RPMI7951 (cell line): ENCODE results near the gene DYSF. TPM values are rescaled to one million over a fixed set of nuclear protein-coding genes. Genes with fewer than 3 reads are reported as not detected.

Source experiments
- DNase-seq: peaks from one replicate; pipeline ENCODE4 v3.0.0-alpha.2; 2012; ENCODE audit warnings: low read depth
- total RNA-seq: library from RNA; depleted of rRNA; stranded (reverse); fragments of >200 nt; shearing (Covaris generic); gene quantifications from 2 replicates; pipeline ENCODE4 v1.2.3, GENCODE V29; 2014; rRNA removed

The DYSF gene
- total RNA-seq, 1 experiment from 2014 or later, result 1.2 TPM

DNA sequence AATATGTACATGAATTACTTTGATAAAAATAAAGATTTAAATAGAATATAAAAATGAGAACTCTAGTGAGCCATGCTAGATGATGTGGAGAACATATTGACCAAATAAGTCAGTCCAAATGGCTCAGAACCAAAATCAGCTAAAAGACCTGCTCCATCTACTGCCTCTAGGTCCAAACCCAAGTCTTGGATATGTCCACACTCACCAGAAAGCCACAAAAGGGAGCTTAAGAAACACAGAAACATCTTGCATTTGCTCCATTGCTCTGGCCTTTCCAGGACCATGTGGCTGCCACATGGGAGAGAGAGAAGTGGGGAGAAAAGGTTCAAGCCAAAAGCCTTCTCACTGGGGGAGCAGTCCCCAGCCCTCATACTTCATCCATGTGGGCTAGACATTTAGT lies 272.5 kb downstream of the DYSF start:
- peak; percentile 28 for DNase-seq

DNA sequence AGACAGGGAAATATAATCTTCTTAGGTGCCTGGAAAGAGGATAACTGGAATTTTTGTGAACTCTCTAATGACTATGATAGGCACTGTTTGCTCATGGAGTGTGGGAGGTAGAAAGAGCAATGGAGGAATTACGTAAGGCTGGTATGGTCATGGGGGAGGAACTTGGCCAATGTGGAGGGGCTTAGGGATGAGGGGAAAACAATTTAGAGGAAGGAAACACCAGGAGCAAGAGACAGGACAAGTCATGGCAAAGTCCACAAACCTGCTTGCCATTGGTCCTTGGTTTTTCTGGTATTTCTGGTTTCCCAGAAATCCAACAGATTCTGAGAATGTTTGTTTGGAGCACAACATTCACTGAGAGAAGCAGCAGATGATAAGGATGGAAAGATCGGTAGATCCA lies 274.2 kb downstream of the DYSF start:
- no peak for DNase-seq

DNA sequence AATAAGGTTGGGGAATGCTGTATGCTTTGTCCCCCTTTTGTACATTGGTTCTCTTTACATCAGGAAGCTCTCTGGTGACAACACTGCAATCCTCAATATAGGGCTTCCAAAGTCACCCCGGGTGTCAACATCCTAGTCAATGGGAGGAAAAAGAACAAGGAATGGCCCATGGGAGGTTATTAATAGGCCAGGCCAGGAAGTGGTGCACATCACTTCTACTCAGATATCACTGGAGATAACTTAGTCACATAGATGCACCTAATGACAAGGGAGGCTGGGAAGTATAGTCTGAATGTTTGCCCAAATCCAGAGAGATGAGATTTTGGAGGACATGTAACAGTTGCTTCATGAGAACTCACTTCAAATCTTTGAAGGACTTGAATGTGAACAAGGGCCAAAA lies 274.7 kb downstream of the DYSF start:
- no peak for DNase-seq

DNA sequence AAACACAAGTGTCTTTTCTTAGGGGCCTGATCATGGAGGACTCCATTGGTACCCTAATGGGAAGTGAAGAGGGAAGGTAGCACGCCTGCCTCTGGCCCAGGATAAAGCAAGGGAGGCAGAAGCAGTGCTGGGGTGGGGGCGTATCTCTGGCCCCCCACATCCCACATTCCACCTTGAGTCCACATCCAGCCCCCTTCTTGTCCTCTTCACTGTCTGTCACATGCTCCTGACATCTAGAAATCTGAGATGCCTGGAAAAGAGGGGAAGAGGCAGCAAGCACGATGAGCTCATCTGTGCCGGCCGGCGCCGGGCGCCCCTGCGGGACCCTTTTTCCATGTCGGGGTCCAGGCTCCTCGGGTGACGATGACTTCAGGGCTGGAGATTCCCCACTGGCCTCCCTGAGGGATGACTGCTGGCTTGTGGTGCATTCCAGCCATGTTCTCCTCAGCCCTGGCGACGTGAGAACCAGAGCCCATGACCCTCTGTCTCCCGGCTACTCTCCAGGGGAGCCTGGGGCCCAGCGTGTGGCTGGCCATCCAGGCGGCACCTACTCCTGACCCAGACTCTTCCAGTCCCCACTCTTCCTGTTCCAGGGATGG lies 277.5 kb downstream of the DYSF start:
- no peak for DNase-seq

DNA sequence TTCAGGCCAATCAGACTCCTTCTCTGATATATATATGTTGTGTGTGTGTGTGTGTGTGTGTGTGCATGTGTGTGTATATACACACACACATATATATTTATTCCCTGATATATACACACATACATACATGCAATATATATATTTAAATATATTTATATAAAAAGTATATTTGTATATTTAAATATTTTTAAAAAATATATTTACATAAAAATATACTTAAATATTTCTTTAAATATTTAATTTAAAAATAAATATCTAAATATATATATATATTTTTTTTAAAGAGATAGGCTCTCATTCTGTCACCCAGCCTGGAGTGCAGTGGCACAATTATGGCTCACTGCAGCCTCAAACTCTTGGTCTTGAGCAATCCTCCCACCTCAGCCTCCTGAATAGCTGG lies 281.3 kb downstream of the DYSF start:
- no peak for DNase-seq

DNA sequence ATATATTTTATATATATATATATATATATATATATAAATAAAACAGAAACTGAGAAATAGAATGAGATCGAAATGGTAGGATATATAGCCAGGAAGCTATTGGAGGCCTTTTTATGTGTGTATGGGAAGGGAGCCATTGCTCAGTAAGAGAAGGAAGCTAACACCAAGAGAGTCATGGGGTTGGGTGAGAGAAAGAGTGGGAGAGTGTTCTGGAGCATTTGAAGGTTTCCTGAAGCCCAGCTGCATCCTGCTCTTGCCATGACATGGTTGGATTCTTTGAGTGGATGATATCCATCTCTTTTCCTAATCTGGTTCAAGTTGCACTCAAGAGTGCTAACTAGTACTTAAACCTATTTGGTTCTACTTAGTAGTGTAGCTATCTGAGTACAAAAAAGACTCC lies 282.3 kb downstream of the DYSF start:
- DNase-seq, result no peak

Other genes starting within 250 kb of the DYSF start
- gene PAIP2B, start 226.5 kb upstream of the DYSF start, total RNA-seq, result 0.48 and 0.49 TPM in 2 replicates
- 71.0 and 87.6 TPM in 2 replicates for gene ZNF638, start 121.8 kb upstream of the DYSF start, total RNA-seq